ENCODE measurements around the gene GALNTL6.

DNA sequence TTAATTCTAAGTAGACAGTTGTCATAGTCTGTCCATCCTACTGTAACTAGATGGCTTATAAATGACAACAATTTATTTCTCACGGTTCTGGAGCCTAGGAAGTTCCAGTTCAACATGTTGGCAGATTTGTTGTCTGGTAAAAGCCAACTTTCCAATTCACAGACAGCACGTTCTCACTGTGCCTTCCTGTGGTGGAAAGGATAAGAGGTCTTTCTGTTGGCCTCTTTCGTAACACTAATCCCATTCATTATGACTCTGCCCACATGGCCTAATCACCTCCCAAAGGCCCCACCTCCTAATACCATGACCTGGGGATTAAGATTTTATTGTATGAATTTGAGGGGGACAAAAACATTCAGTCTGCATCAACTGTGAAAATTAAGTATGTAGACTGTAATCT lies 83.2 kb downstream of the GALNTL6 start:
- TF ChIP-seq, protein P1, sequence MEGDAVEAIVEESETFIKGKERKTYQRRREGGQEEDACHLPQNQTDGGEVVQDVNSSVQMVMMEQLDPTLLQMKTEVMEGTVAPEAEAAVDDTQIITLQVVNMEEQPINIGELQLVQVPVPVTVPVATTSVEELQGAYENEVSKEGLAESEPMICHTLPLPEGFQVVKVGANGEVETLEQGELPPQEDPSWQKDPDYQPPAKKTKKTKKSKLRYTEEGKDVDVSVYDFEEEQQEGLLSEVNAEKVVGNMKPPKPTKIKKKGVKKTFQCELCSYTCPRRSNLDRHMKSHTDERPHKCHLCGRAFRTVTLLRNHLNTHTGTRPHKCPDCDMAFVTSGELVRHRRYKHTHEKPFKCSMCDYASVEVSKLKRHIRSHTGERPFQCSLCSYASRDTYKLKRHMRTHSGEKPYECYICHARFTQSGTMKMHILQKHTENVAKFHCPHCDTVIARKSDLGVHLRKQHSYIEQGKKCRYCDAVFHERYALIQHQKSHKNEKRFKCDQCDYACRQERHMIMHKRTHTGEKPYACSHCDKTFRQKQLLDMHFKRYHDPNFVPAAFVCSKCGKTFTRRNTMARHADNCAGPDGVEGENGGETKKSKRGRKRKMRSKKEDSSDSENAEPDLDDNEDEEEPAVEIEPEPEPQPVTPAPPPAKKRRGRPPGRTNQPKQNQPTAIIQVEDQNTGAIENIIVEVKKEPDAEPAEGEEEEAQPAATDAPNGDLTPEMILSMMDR (IDR thresholded peaks at IDR 0.05), result no peak
- TF ChIP-seq POLR2A (IDR thresholded peaks at IDR 0.05), result no peak

All from Peyer's patch (tissue), 4 donors.